Muscle of leg (tissue), 11 donors: ENCODE data around the gene EFNA4. TPM values are rescaled to one million over a fixed set of nuclear protein-coding genes. Genes with fewer than 3 reads are reported as not detected.

Experiments used
- DNase-seq: peaks from one replicate; pipeline ENCODE4 v3.0.0; 2013
- H3K27ac ChIP-seq: one replicate; pipeline ENCODE4 v1.5.1; 2013; ENCODE audit warnings: mild to moderate bottlenecking, low read length, control low read depth
- H3K27me3 ChIP-seq: one replicate; pipeline ENCODE4 v1.6.1; 2013; ENCODE audit warnings: low read length; ENCODE audit not compliant: control insufficient read depth, insufficient read depth
- H3K36me3 ChIP-seq: one replicate; pipeline ENCODE4 v1.6.1; 2013; ENCODE audit warnings: low read length; ENCODE audit not compliant: control insufficient read depth, insufficient read depth
- H3K4me1 ChIP-seq: one replicate; pipeline ENCODE4 v1.6.1; 2013; ENCODE audit warnings: low read length; ENCODE audit not compliant: control insufficient read depth, insufficient read depth
- H3K4me3 ChIP-seq: one replicate; pipeline ENCODE4 v1.5.1; 2013; ENCODE audit warnings: low read length, control low read depth
- H3K9me3 ChIP-seq: replicated peaks from 2 replicates; pipeline ENCODE4 v1.6.1; 2013; ENCODE audit warnings: low read depth, low read length; ENCODE audit not compliant: control insufficient read depth
- WGBS: methylation state at CpG from one replicate; pipeline ENCODE4 v1.1.5; 2013; ENCODE audit warnings: missing lambda C conversion rate; ENCODE audit not compliant: insufficient coverage; 5-methylcytosine and 5-hydroxymethylcytosine counted together
- polyA plus RNA-seq, 8 donors: library from polyadenylated mRNA; unstranded; fragments of 120-200 nt; gene quantifications; one replicate each; pipeline versions ENCODE4 v1.2.1 to v1.2.3, GENCODE V29; 2013; ENCODE audit warnings: inconsistent platforms in 1 of 8, low replicate concordance in 1 of 8; ENCODE audit not compliant: insufficient read length in 8 of 8, insufficient read depth in 1 of 8
- total RNA-seq: library from RNA; stranded (reverse); fragments of 120-200 nt; gene quantifications from one replicate; pipeline ENCODE4 v1.2.4, GENCODE V29; 2013

Gene EFNA4
- total and polyA plus RNA-seq, 9 donors: 5.6 to 9.5 (median 7.2) TPM

GRCh38 chr1:155051777-155052398, 11.7 kb upstream of the EFNA4 start:
- Histone ChIP-seq H3K36me3 (peaks cover 21% of the 10 kb centered on the region), H3K27ac (peak overlapping the region; percentile 79), H3K9me3 (no peaks in the 10 kb centered on the region), H3K4me3 (peak overlapping the region; percentile 76), H3K27me3 (no peaks in the 10 kb centered on the region), H3K4me1 (peaks cover 31% of the 10 kb centered on the region)
- peak; percentile 67 for DNase-seq
- 2% methylated on average over 19 of the region's 27 CpGs for WGBS

- Histone ChIP-seq H3K27me3 (no peaks in the 10 kb centered on the region), H3K9me3 (no peaks in the 10 kb centered on the region), H3K4me3 (peak overlapping the region; percentile 76), H3K36me3 (peaks cover 29% of the 10 kb centered on the region), H3K27ac (peak overlapping the region; percentile 39), H3K4me1 (peaks cover 31% of the 10 kb centered on the region)
- peak; percentile 43 for DNase-seq
- WGBS: 54% methylated on average over 6 of the region's 12 CpGs
Observed at GRCh38 chr1:155052439-155053395, 10.8 kb upstream of the EFNA4 start.

- H3K27me3 ChIP-seq: no peaks in the 10 kb centered on the region
- peaks cover 31% of the 10 kb centered on the region for H3K4me1 ChIP-seq
- peak overlapping the region; percentile 39 for H3K27ac ChIP-seq
- H3K36me3 ChIP-seq: peaks cover 37% of the 10 kb centered on the region
- H3K4me3 ChIP-seq: no peak overlapping the region
- no peaks in the 10 kb centered on the region for H3K9me3 ChIP-seq
- WGBS: 78% methylated on average over 4 of the region's 7 CpGs
- no peak for DNase-seq
Observed at GRCh38 chr1:155053531-155054105, 9.9 kb upstream of the EFNA4 start.

GRCh38 chr1:155057104-155057503, 6.4 kb upstream of the EFNA4 start:
- H3K27me3 ChIP-seq: peaks cover 6% of the 10 kb centered on the region
- WGBS: 87% methylated on average over 8 of the region's 8 CpGs
- no peak for DNase-seq
- no peak overlapping the region for H3K27ac ChIP-seq
- H3K36me3 ChIP-seq: peaks cover 48% of the 10 kb centered on the region
- peaks cover 19% of the 10 kb centered on the region for H3K4me1 ChIP-seq
- no peak overlapping the region for H3K4me3 ChIP-seq
- H3K9me3 ChIP-seq: no peaks in the 10 kb centered on the region

DNA sequence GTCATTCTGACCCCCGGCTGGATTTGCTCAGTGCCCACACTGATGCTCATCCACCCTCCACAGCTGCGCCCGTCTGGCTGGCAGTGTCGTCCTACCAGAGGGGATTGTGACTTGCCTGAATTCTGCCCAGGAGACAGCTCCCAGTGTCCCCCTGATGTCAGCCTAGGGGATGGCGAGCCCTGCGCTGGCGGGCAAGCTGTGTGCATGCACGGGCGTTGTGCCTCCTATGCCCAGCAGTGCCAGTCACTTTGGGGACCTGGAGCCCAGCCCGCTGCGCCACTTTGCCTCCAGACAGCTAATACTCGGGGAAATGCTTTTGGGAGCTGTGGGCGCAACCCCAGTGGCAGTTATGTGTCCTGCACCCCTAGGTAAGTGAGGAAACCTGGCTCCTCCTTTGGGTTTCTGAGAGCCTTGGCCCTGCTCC, 5.7 kb upstream of the EFNA4 start:
- Histone ChIP-seq H3K27me3 (peaks cover 13% of the 10 kb centered on the region), H3K4me3 (no peak overlapping the region), H3K4me1 (peaks cover 19% of the 10 kb centered on the region), H3K9me3 (no peaks in the 10 kb centered on the region), H3K36me3 (peaks cover 48% of the 10 kb centered on the region), H3K27ac (no peak overlapping the region)
- DNase-seq: no peak
- WGBS: 93% methylated on average over 12 of the region's 13 CpGs

DNA sequence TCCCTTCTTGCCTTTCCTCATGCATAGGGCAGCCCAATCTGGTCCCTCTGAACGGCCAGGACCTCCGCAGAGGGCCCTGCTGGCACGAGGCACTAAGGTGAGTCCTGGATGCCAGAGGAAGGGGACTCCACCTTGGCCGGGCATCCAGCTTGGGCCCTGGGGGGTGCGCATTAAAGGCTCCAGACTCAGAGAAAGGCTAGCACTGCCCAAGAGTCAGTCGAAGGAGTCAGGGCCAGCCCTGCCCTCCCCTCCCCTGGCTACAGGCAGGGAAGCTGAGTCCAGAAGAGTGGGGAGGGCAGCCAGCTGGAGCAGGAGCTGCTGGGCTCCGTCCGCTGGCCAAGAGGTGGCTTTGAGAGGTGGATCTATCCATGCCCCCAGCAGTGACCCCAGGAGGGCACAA, 2.8 kb upstream of the EFNA4 start:
- no peaks in the 10 kb centered on the region for H3K9me3 ChIP-seq
- 72% methylated on average over 8 of the region's 8 CpGs for WGBS
- H3K27ac ChIP-seq: no peak overlapping the region
- no peak for DNase-seq
- no peak overlapping the region for H3K4me3 ChIP-seq
- H3K27me3 ChIP-seq: peaks cover 17% of the 10 kb centered on the region
- peaks cover 38% of the 10 kb centered on the region for H3K36me3 ChIP-seq
- peaks cover 30% of the 10 kb centered on the region for H3K4me1 ChIP-seq

DNA sequence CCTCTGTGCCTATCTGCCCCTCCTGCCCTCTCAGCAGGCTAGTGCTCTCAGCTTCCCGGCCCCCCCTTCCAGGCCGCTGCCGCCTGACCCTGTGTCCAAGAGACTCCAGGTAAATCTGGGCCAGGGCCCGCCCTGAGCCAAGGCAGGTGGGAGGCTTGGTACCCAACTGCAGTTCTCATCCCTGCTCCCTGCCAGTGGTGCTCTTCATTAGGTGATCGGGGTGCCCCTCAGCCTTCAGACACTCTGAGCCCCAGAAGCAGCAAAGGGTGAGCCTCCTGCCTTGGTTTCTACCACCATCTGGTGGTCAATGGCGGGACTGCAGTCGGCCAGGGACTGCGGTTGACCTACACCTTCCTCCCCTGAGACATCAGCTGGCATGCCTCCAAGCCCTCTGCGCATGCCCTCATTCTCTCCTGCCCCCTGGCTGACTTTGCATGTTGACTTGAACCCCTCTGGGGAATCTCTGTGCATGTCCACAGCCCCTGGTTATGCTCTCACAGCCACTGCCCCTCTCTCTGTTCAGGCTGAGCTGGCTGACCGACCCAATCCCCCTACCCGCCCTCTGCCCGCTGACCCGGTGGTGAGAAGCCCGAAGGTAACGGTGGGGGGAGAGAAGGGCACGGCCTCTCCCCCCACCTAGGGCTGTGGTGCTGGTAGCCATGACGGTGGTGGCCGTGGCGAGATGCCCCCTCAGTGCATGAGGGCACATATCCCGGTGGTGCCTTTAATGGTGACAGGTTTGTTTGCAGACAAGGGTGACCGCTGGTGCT, 2.0 kb upstream of the EFNA4 start:
- H3K36me3 ChIP-seq: peaks cover 30% of the 10 kb centered on the region

DNA sequence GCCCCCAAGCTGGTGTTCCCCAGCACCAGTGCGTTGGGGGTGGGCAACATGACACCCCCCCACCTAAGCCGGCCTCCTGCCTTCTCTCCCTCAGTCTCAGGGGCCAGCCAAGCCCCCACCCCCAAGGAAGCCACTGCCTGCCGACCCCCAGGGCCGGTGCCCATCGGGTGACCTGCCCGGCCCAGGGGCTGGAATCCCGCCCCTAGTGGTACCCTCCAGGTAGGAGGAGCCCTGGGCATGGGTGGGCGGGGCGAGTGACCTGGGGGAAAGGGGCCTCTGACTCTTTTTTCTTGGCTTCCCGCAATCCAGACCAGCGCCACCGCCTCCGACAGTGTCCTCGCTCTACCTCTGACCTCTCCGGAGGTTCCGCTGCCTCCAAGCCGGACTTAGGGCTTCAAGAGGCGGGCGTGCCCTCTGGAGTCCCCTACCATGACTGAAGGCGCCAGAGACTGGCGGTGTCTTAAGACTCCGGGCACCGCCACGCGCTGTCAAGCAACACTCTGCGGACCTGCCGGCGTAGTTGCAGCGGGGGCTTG, 1.3 kb upstream of the EFNA4 start:
- peaks cover 24% of the 10 kb centered on the region for H3K36me3 ChIP-seq

More for the DNA sequence above, 2.0 kb upstream of the EFNA4 start:
- no peak overlapping the region for H3K4me3 ChIP-seq
- H3K4me1 ChIP-seq: peaks cover 30% of the 10 kb centered on the region
- no peak overlapping the region for H3K27ac ChIP-seq
- H3K27me3 ChIP-seq: peaks cover 17% of the 10 kb centered on the region
- DNase-seq: peak; percentile 86
- no peaks in the 10 kb centered on the region for H3K9me3 ChIP-seq
- WGBS: 19% methylated on average over 10 of the region's 21 CpGs

DNA sequence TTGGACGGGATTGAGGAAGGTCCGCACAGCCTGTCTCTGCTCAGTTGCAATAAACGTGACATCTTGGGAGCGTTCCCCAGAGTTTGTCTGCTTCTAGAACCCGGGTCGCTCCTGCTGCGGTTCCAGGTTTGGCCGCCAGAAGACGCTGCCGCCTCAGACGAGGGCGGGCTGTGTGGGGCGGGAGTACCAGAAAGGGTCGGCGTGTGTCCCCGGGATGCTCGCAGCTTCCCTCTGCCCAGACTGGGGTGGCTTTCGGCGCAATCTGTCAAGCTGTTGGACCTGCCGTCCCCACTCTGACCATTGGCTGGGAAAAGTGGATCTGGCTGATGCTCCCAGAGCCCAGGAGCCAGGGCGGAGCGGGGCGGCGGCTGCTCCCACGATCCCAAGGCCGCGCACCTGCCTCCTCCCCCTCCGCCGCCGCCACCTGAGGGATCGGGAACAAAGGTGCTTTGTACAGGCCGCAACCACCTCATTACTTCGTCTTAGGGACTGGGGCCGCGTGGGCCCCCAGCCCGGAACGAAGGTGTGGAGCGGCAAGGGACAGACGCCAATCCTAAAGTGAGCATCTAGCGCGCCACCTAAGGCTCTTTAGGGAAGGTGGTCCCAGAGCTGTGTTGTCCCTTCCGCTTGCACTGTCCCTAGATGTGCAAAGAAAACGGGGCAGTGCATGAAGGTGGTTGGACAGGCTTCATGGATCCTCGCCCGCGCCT, 683 bp upstream of the EFNA4 start:
- H3K4me1 ChIP-seq: peaks cover 30% of the 10 kb centered on the region
- WGBS: 3% methylated on average over 40 of the region's 46 CpGs
- H3K27me3 ChIP-seq: peaks cover 17% of the 10 kb centered on the region
- H3K9me3 ChIP-seq: no peaks in the 10 kb centered on the region
- DNase-seq: peak; percentile 58
- H3K36me3 ChIP-seq: peaks cover 20% of the 10 kb centered on the region
- H3K4me3 ChIP-seq: peak overlapping the region; percentile 96
- H3K27ac ChIP-seq: no peak overlapping the region

More for the DNA sequence above, 1.3 kb upstream of the EFNA4 start:
- no peak overlapping the region for H3K4me3 ChIP-seq
- peak; percentile 37 for DNase-seq
- no peaks in the 10 kb centered on the region for H3K9me3 ChIP-seq
- peaks cover 17% of the 10 kb centered on the region for H3K27me3 ChIP-seq
- no peak overlapping the region for H3K27ac ChIP-seq
- peaks cover 30% of the 10 kb centered on the region for H3K4me1 ChIP-seq
- WGBS: 11% methylated on average over 27 of the region's 29 CpGs
